Measurements from ENCODE around the gene CACNB2.

- TF ChIP-seq CTCF (IDR thresholded peaks at IDR 0.05) (no peak), CHD2 (IDR thresholded peaks at IDR 0.05; ENCODE audit: low read length, partially characterized antibody) (no peak), FOSL2 (IDR thresholded peaks at IDR 0.05; ENCODE audit: borderline replicate concordance, low read depth) (no peak), RAD21 (IDR thresholded peaks at IDR 0.05; ENCODE audit: low read length) (no peak), YY1 (IDR thresholded peaks at IDR 0.05; ENCODE audit: low read depth) (no peak), GABPA (IDR thresholded peaks at IDR 0.05; ENCODE audit: low read depth) (no peak), ZBTB33 (IDR thresholded peaks at IDR 0.05; ENCODE audit: borderline replicate concordance, low read depth) (no peak), POLR2AphosphoS5 (IDR thresholded peaks at IDR 0.05; ENCODE audit: low read depth, low read length) (no peak), FOXJ3 (CRISPR knock-in tag; IDR thresholded peaks at IDR 0.05) (no peak), GATA2 (CRISPR knock-in tag; IDR thresholded peaks at IDR 0.05) (no peak), RXRA (IDR thresholded peaks at IDR 0.05; ENCODE audit: borderline replicate concordance, low read depth) (no peak)
- TF ChIP-seq, protein P1, sequence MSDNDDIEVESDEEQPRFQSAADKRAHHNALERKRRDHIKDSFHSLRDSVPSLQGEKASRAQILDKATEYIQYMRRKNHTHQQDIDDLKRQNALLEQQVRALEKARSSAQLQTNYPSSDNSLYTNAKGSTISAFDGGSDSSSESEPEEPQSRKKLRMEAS (IDR thresholded peaks at IDR 0.05; ENCODE audit: low read depth) = no peak
Measured at GRCh38 chr10:18325889-18326531, 185.8 kb downstream of the CACNB2 start.
